NT2/D1 (cell line): Measurements from ENCODE around the gene CABLES2.

Experiments used
- SUZ12 ChIP-seq: IDR thresholded peaks from 2 replicates; pipeline ENCODE4 v1.6.1; 2011; ENCODE audit not compliant: insufficient read length, insufficient read depth; ENCODE audit errors: extremely low read depth
- ZNF274 ChIP-seq: IDR thresholded peaks from 2 replicates; pipeline ENCODE4 v1.6.1; 2011; ENCODE audit warnings: mild to moderate bottlenecking, low read depth, low read length

DNA sequence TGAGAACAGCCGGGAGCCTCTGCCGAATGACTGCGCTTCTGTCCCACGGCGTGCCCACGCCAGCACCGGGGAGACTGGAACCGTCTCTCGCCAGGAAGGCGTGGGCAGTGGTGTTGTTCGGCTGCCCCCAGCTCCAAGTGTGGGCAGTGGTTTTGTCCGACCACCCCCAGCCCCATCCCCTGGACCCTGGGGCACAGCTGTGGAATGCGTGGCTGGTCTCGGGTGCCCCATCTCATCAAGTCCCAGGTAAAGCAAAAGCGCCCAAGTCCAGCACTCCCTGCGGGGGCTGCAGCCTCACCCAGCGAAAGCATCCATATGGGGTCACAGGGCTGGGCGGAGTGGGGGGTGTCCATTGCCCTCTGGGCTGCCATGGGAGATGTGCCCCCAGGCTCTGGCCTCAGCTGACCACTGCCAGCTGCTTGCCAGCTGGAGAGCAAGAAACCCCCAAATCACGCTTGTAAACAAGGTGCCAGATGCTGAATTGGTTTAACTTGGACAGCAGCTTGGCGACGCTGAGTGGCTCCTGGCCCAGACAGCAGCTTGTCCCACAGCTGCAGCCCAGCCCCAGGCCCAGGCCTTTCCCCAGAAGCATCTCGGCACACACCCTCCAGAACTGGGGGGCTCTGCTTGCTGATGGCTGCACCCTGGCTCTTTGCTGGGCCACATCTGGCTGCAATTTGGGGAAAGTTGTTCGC is 4.5 kb downstream of the CABLES2 start:
- TF ChIP-seq ZNF274 (no peak), SUZ12 (no peak)
